ENCODE results near the gene KMT5C.

The KMT5C gene

GRCh38 chr19:55308281-55308680, 31.4 kb upstream of the KMT5C start:
- no peak overlapping the region for H2AFZ ChIP-seq (ENCODE audit: insufficient read depth, low read length, poor library complexity)
- no peaks in the 10 kb centered on the region for H3K4me1 ChIP-seq (ENCODE audit: control insufficient read depth in 1 of 2, insufficient read depth in 2 of 2, low read length in 2 of 2)
- no peak overlapping the region for H3K9ac ChIP-seq (ENCODE audit: low read length)
- H3K23ac ChIP-seq (ENCODE audit: low read length), result no peak overlapping the region
- no peak overlapping the region for H3K4me2 ChIP-seq (ENCODE audit: low read length)
- H2BK12ac ChIP-seq (ENCODE audit: low read length), result no peak overlapping the region
- H3K79me2 ChIP-seq (ENCODE audit: control insufficient read depth, insufficient read depth, low read length, poor library complexity), result no peaks in the 10 kb centered on the region
- no peak overlapping the region for H3K14ac ChIP-seq (ENCODE audit: low read length)
- DNase-seq, result no peak
- H3K79me1 ChIP-seq (ENCODE audit: low read length), result no peaks in the 10 kb centered on the region
- H2BK120ac ChIP-seq (ENCODE audit: insufficient read depth, low read length, poor library complexity), result no peak overlapping the region
- no peak overlapping the region for H2BK5ac ChIP-seq (ENCODE audit: low read depth, low read length, poor library complexity)
- H3K4me3 ChIP-seq (ENCODE audit: low read depth, low read length), result no peak overlapping the region
- no peak overlapping the region for H4K8ac ChIP-seq (ENCODE audit: low read depth, low read length)
- H2AK5ac ChIP-seq (ENCODE audit: low read length), result no peak overlapping the region
- peaks cover 3% of the 10 kb centered on the region for H3K9me3 ChIP-seq (ENCODE audit: insufficient read depth, low read depth, low read length)
- no peak overlapping the region for H4K91ac ChIP-seq (ENCODE audit: low read depth, low read length)
- peaks cover 29 to 31% of the 10 kb centered on the region in 2 experiments for H3K36me3 ChIP-seq (ENCODE audit: control insufficient read depth in 1 of 2, insufficient read depth in 2 of 2, low read length in 2 of 2)
- WGBS (ENCODE audit: extremely low coverage, insufficient coverage, insufficient read length), result no CpG with 5 or more reads among the region's 11 CpGs
- H3K27ac ChIP-seq (ENCODE audit: low read depth, low read length), result no peak overlapping the region
- H3K18ac ChIP-seq (ENCODE audit: low read length), result no peak overlapping the region
- H3K4ac ChIP-seq (ENCODE audit: low read depth, low read length), result no peak overlapping the region
- H4K12ac ChIP-seq (ENCODE audit: low read depth, low read length), result no peak overlapping the region
- H3K27me3 ChIP-seq (ENCODE audit: insufficient read depth, low read length), result no peaks in the 10 kb centered on the region

GRCh38 chr19:55309448-55309847, 30.2 kb upstream of the KMT5C start:
- no peak overlapping the region for H4K12ac ChIP-seq (ENCODE audit: low read depth, low read length)
- H4K91ac ChIP-seq (ENCODE audit: low read depth, low read length), result no peak overlapping the region
- H2AFZ ChIP-seq (ENCODE audit: insufficient read depth, low read length, poor library complexity), result no peak overlapping the region
- WGBS (ENCODE audit: extremely low coverage, insufficient coverage, insufficient read length), result no CpG with 5 or more reads among the region's 5 CpGs
- no peak overlapping the region for H4K8ac ChIP-seq (ENCODE audit: low read depth, low read length)
- H3K79me2 ChIP-seq (ENCODE audit: control insufficient read depth, insufficient read depth, low read length, poor library complexity), result no peaks in the 10 kb centered on the region
- H3K4ac ChIP-seq (ENCODE audit: low read depth, low read length), result no peak overlapping the region
- no peaks in the 10 kb centered on the region for H3K79me1 ChIP-seq (ENCODE audit: low read length)
- no peak overlapping the region for H2BK120ac ChIP-seq (ENCODE audit: insufficient read depth, low read length, poor library complexity)
- no peak overlapping the region for H2AK5ac ChIP-seq (ENCODE audit: low read length)
- H3K4me3 ChIP-seq (ENCODE audit: low read depth, low read length), result no peak overlapping the region
- no peak overlapping the region for H3K27ac ChIP-seq (ENCODE audit: low read depth, low read length)
- H2BK5ac ChIP-seq (ENCODE audit: low read depth, low read length, poor library complexity), result no peak overlapping the region
- H2BK12ac ChIP-seq (ENCODE audit: low read length), result no peak overlapping the region
- no peak overlapping the region for H3K4me2 ChIP-seq (ENCODE audit: low read length)
- H3K9me3 ChIP-seq (ENCODE audit: insufficient read depth, low read depth, low read length), result peaks cover 3% of the 10 kb centered on the region
- H3K14ac ChIP-seq (ENCODE audit: low read length), result no peak overlapping the region
- H3K9ac ChIP-seq (ENCODE audit: low read length), result no peak overlapping the region
- no peaks in the 10 kb centered on the region for H3K27me3 ChIP-seq (ENCODE audit: insufficient read depth, low read length)
- peaks cover 2% of the 10 kb centered on the region in 2 experiments for H3K4me1 ChIP-seq (ENCODE audit: control insufficient read depth in 1 of 2, insufficient read depth in 2 of 2, low read length in 2 of 2)
- no peak overlapping the region for H3K23ac ChIP-seq (ENCODE audit: low read length)
- no peak for DNase-seq
- no peak overlapping the region for H3K18ac ChIP-seq (ENCODE audit: low read length)
- H3K36me3 ChIP-seq (ENCODE audit: control insufficient read depth in 1 of 2, insufficient read depth in 2 of 2, low read length in 2 of 2), result peaks cover 20 to 29% of the 10 kb centered on the region in 2 experiments

DNA sequence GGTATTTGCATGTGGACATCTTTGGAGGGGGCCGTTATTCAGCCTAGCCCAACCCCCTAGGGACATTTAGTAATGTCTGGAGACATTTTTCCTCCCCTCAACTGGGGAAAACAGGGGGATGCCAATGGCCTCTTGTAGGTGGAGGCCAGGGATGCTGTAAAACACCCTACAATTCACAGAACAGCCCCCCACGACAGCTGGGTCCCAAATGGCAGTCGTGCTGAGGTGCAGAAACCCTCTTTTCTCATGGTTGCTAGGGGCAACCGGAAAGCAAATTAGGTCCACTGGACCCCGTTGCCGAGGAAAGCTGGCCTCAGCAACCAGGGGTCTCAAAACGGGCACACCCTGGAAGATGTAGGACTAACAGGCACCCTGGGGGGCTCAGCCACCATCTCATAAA, 29.2 kb upstream of the KMT5C start:
- no CpG with 5 or more reads among the region's 7 CpGs for WGBS (ENCODE audit: extremely low coverage, insufficient coverage, insufficient read length)
- Histone ChIP-seq H3K4ac (ENCODE audit: low read depth, low read length) (no peak overlapping the region), H3K27me3 (ENCODE audit: insufficient read depth, low read length) (no peaks in the 10 kb centered on the region), H2AK5ac (ENCODE audit: low read length) (no peak overlapping the region), H3K18ac (ENCODE audit: low read length) (no peak overlapping the region), H3K23ac (ENCODE audit: low read length) (no peak overlapping the region), H4K12ac (ENCODE audit: low read depth, low read length) (no peak overlapping the region), H3K9me3 (ENCODE audit: insufficient read depth, low read depth, low read length) (peaks cover 3% of the 10 kb centered on the region), H4K91ac (ENCODE audit: low read depth, low read length) (no peak overlapping the region), H3K79me1 (ENCODE audit: low read length) (no peaks in the 10 kb centered on the region), H4K8ac (ENCODE audit: low read depth, low read length) (no peak overlapping the region), H3K14ac (ENCODE audit: low read length) (no peak overlapping the region), H3K27ac (ENCODE audit: low read depth, low read length) (no peak overlapping the region), H3K36me3 (ENCODE audit: control insufficient read depth in 1 of 2, insufficient read depth in 2 of 2, low read length in 2 of 2) (peaks cover 17 to 26% of the 10 kb centered on the region in 2 experiments), H3K79me2 (ENCODE audit: control insufficient read depth, insufficient read depth, low read length, poor library complexity) (no peaks in the 10 kb centered on the region), H2BK12ac (ENCODE audit: low read length) (no peak overlapping the region), H2BK5ac (ENCODE audit: low read depth, low read length, poor library complexity) (no peak overlapping the region), H2AFZ (ENCODE audit: insufficient read depth, low read length, poor library complexity) (no peak overlapping the region), H3K4me3 (ENCODE audit: low read depth, low read length) (no peak overlapping the region), H3K4me1 (ENCODE audit: control insufficient read depth in 1 of 2, insufficient read depth in 2 of 2, low read length in 2 of 2) (peaks cover 2% of the 10 kb centered on the region in 2 experiments), H3K9ac (ENCODE audit: low read length) (no peak overlapping the region), H3K4me2 (ENCODE audit: low read length) (no peak overlapping the region), H2BK120ac (ENCODE audit: insufficient read depth, low read length, poor library complexity) (no peak overlapping the region)
- DNase-seq, result no peak

DNA sequence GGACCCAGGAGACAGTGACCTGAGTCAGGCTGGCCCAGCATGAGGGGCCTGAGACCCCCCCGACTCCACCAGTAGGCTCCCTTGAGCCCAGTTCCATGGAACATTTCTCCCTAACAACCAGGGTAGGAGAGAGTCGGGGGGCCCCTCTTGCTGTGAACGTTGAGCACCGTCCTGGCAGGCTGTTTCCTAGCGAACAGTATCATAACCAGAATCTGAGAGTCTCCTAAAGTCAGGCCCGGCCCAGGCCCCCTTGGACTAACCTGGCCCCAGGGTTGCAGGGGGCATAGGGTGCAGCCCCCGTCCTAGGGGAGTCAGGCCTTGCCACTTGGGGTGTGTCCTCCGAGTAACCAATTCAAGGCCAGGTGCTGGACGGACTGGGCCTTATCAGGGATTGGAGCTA, 28.3 kb upstream of the KMT5C start:
- Histone ChIP-seq H2AFZ (ENCODE audit: insufficient read depth, low read length, poor library complexity) (no peak overlapping the region), H4K12ac (ENCODE audit: low read depth, low read length) (no peak overlapping the region), H4K8ac (ENCODE audit: low read depth, low read length) (no peak overlapping the region), H3K79me1 (ENCODE audit: low read length) (no peaks in the 10 kb centered on the region), H3K23ac (ENCODE audit: low read length) (no peak overlapping the region), H3K27me3 (ENCODE audit: insufficient read depth, low read length) (no peaks in the 10 kb centered on the region), H3K4ac (ENCODE audit: low read depth, low read length) (no peak overlapping the region), H3K27ac (ENCODE audit: low read depth, low read length) (no peak overlapping the region), H3K4me3 (ENCODE audit: low read depth, low read length) (no peak overlapping the region), H2BK120ac (ENCODE audit: insufficient read depth, low read length, poor library complexity) (no peak overlapping the region), H2BK5ac (ENCODE audit: low read depth, low read length, poor library complexity) (no peak overlapping the region), H3K36me3 (ENCODE audit: control insufficient read depth in 1 of 2, insufficient read depth in 2 of 2, low read length in 2 of 2) (peaks cover 14 to 21% of the 10 kb centered on the region in 2 experiments), H3K18ac (ENCODE audit: low read length) (no peak overlapping the region), H3K9ac (ENCODE audit: low read length) (no peak overlapping the region), H3K14ac (ENCODE audit: low read length) (no peak overlapping the region), H2AK5ac (ENCODE audit: low read length) (no peak overlapping the region), H2BK12ac (ENCODE audit: low read length) (no peak overlapping the region), H3K9me3 (ENCODE audit: insufficient read depth, low read depth, low read length) (peaks cover 3% of the 10 kb centered on the region), H3K4me2 (ENCODE audit: low read length) (no peak overlapping the region), H4K91ac (ENCODE audit: low read depth, low read length) (no peak overlapping the region), H3K79me2 (ENCODE audit: control insufficient read depth, insufficient read depth, low read length, poor library complexity) (no peaks in the 10 kb centered on the region), H3K4me1 (ENCODE audit: control insufficient read depth in 1 of 2, insufficient read depth in 2 of 2, low read length in 2 of 2) (peaks cover 2% of the 10 kb centered on the region in 2 experiments)
- WGBS (ENCODE audit: extremely low coverage, insufficient coverage, insufficient read length), result no CpG with 5 or more reads among the region's 9 CpGs
- DNase-seq, result no peak

All from trophoblast cell (in vitro differentiated cells and primary cell).